NCI-H2081 treated with DMSO at 0.1 percent for 48 hours (cell line): ENCODE data around the gene SCARF2.
"Not testable (repeated sequence)": the region's sequence is repeated elsewhere in the genome, so short reads cannot be mapped to it uniquely, and the experiment has no call there.

Source experiments
- DNase-seq: peaks from one replicate; lab custom pipeline; 2025; lab: John Stamatoyannopoulos, UW

The SCARF2 gene

GRCh38 chr22:20390394-20390907 lies 47.2 kb downstream of the SCARF2 start:
- DNase-seq: no peak

- DNase-seq: no peak
Measured at GRCh38 chr22:20389288-20389687, 48.3 kb downstream of the SCARF2 start.

- DNase-seq: no peak
Measured at GRCh38 chr22:20388200-20388599, 49.4 kb downstream of the SCARF2 start.

GRCh38 chr22:20386972-20387371 lies 50.7 kb downstream of the SCARF2 start:
- DNase-seq: no peak

GRCh38 chr22:20386336-20386735 lies 51.3 kb downstream of the SCARF2 start:
- no peak for DNase-seq

GRCh38 chr22:20384865-20385264 lies 52.8 kb downstream of the SCARF2 start:
- no peak for DNase-seq

- no peak for DNase-seq
Measured at GRCh38 chr22:20384171-20384570, 53.5 kb downstream of the SCARF2 start.

GRCh38 chr22:20383538-20383937 lies 54.1 kb downstream of the SCARF2 start:
- DNase-seq: no peak

- no peak for DNase-seq
Measured at GRCh38 chr22:20380486-20380885, 57.1 kb downstream of the SCARF2 start.

GRCh38 chr22:20378684-20379083 lies 58.9 kb downstream of the SCARF2 start:
- not testable (repeated sequence) for DNase-seq

- DNase-seq: no peak
Measured at GRCh38 chr22:20378110-20378509, 59.5 kb downstream of the SCARF2 start.

- DNase-seq: not testable (repeated sequence)
Measured at GRCh38 chr22:20376983-20377382, 60.6 kb downstream of the SCARF2 start.

GRCh38 chr22:20376281-20376680 lies 61.3 kb downstream of the SCARF2 start:
- not testable (repeated sequence) for DNase-seq
